ENCODE results near the gene LZTR1. TPM values are rescaled to one million over a fixed set of nuclear protein-coding genes. Genes with fewer than 3 reads are reported as not detected.

The LZTR1 gene
- total and polyA plus RNA-seq, 10 of the 15 experiments (the other 5 are each of a cell fraction or from before 2014, with no cell fraction given): 0.82 to 50.3 (median 19.3) TPM

DNA sequence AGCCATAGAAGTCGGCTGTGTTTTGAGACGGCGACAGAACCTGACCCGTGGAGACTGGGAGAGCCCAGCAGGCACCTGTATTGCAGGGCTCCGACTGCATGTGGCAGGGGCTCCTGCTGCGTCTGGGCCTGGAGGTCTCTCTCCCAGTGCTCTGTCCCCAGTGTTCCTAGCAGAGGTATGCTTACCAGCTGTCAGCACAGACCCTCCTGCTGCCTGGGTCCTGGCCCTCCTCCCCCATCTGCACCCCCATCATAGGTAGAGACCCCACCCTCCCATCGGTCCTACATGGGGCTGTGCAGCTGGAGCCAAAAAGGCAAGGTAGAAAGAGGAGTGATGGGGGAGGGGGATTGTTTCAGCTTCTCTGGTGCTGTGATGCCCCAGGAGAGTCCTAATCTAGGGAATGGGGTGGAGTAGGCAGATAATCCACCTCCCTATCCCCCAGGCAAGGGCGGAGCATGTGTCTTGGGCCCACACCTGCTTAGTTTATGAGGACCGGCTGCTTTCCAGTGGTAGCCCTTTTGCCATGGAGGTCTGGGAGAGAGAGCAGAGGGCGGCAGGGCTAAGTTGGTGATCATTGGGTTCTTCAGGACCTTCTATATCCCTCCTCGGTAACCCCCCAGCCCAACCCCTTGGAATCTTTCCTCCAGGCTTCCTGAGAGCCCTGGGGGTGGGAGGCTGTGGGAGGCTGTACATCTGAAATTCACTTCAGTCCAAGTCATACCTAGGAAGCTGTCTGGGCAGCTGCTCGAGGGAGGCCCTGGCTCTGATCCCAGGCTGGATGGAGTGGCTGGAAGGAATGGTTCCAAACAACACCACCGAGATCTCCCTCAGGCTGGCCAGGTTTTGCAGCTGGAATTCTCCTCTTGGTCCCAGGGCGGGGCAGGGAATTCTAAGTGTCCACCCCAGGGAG, 44.9 kb downstream of the LZTR1 start:
- WGBS (ENCODE audit: insufficient coverage, insufficient replicate concordance, low lambda C conversion rate, missing lambda C conversion rate): 31% methylated on average over 14 of the region's 14 CpGs
- Histone ChIP-seq H3K4me3 (no peak overlapping the region), H3K36me3 (ENCODE audit: control insufficient read depth in 2 of 2, insufficient read depth in 2 of 2, low read length in 1 of 2) (no peaks in the 10 kb centered on the region), H3K9me3 (replicated peaks; ENCODE audit: control insufficient read depth, insufficient read depth, low read length) (no peaks in the 10 kb centered on the region), H3K27ac (ENCODE audit: control insufficient read depth, insufficient read depth) (no peak overlapping the region), H2AFZ (ENCODE audit: control insufficient read depth, low read depth, low read length) (no peak overlapping the region), H4K20me1 (ENCODE audit: control insufficient read depth, insufficient read depth) (no peaks in the 10 kb centered on the region), H3K9ac (ENCODE audit: control insufficient read depth, insufficient read depth, low read length) (no peak overlapping the region), H3K4me1 (ENCODE audit: control insufficient read depth, insufficient read depth, low read length) (peaks cover 7% of the 10 kb centered on the region), H3K79me2 (ENCODE audit: control insufficient read depth, insufficient read depth, low read length) (no peaks in the 10 kb centered on the region), H3K27me3 (replicated peaks in 1 of 2; ENCODE audit: control insufficient read depth in 2 of 2, insufficient read depth in 2 of 2, low read length in 1 of 2) (no peaks in the 10 kb centered on the region), H3K4me2 (ENCODE audit: control insufficient read depth, insufficient read depth) (no peak overlapping the region)
- BruUV-seq (replicated peaks): no TSS peak
- ChIA-PET SMC1A (ENCODE audit: uncharacterized antibody, unreplicated experiment) (no interaction called here), POLR2A (no interaction called here), CTCF (no interaction called here), RAD21 (ENCODE audit: unreplicated experiment) (no interaction called here)
- DNase-seq (ENCODE audit: low read depth, low spot score): no peak
- TF ChIP-seq, protein P1, sequence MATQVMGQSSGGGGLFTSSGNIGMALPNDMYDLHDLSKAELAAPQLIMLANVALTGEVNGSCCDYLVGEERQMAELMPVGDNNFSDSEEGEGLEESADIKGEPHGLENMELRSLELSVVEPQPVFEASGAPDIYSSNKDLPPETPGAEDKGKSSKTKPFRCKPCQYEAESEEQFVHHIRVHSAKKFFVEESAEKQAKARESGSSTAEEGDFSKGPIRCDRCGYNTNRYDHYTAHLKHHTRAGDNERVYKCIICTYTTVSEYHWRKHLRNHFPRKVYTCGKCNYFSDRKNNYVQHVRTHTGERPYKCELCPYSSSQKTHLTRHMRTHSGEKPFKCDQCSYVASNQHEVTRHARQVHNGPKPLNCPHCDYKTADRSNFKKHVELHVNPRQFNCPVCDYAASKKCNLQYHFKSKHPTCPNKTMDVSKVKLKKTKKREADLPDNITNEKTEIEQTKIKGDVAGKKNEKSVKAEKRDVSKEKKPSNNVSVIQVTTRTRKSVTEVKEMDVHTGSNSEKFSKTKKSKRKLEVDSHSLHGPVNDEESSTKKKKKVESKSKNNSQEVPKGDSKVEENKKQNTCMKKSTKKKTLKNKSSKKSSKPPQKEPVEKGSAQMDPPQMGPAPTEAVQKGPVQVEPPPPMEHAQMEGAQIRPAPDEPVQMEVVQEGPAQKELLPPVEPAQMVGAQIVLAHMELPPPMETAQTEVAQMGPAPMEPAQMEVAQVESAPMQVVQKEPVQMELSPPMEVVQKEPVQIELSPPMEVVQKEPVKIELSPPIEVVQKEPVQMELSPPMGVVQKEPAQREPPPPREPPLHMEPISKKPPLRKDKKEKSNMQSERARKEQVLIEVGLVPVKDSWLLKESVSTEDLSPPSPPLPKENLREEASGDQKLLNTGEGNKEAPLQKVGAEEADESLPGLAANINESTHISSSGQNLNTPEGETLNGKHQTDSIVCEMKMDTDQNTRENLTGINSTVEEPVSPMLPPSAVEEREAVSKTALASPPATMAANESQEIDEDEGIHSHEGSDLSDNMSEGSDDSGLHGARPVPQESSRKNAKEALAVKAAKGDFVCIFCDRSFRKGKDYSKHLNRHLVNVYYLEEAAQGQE (IDR thresholded peaks at IDR 0.05; ENCODE audit: low read depth, low read length): no peak
- TF ChIP-seq SUPT20H (IDR thresholded peaks at IDR 0.05; ENCODE audit: borderline replicate concordance, control insufficient read depth, low read depth, low read length) (no peak), SMARCA5 (IDR thresholded peaks at IDR 0.05) (no peak), ATF7 (IDR thresholded peaks at IDR 0.05; ENCODE audit: low read depth) (no peak), GATAD2B (conservative IDR thresholded peaks at IDR 0.05; ENCODE audit: low read depth) (no peak), TARDBP (IDR thresholded peaks at IDR 0.05; ENCODE audit: borderline replicate concordance) (no peak), GABPA (IDR thresholded peaks at IDR 0.05; ENCODE audit: low read depth) (no peak), CREB1 (IDR thresholded peaks at IDR 0.05; ENCODE audit: low read depth) (no peak), HCFC1 (IDR thresholded peaks at IDR 0.05; ENCODE audit: low read length) (no peak), PAX5 (IDR thresholded peaks at IDR 0.05; ENCODE audit: borderline replicate concordance, low read depth, low read length) (no peak), CBX3 (IDR thresholded peaks at IDR 0.05; ENCODE audit: borderline replicate concordance, low read depth) (no peak), MTA3 (IDR thresholded peaks at IDR 0.05; ENCODE audit: borderline replicate concordance, low read length) (no peak), NFIC (IDR thresholded peaks at IDR 0.05; ENCODE audit: low read depth, low read length) (no peak)
- TF ChIP-seq, protein P2, sequence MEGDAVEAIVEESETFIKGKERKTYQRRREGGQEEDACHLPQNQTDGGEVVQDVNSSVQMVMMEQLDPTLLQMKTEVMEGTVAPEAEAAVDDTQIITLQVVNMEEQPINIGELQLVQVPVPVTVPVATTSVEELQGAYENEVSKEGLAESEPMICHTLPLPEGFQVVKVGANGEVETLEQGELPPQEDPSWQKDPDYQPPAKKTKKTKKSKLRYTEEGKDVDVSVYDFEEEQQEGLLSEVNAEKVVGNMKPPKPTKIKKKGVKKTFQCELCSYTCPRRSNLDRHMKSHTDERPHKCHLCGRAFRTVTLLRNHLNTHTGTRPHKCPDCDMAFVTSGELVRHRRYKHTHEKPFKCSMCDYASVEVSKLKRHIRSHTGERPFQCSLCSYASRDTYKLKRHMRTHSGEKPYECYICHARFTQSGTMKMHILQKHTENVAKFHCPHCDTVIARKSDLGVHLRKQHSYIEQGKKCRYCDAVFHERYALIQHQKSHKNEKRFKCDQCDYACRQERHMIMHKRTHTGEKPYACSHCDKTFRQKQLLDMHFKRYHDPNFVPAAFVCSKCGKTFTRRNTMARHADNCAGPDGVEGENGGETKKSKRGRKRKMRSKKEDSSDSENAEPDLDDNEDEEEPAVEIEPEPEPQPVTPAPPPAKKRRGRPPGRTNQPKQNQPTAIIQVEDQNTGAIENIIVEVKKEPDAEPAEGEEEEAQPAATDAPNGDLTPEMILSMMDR (IDR thresholded peaks at IDR 0.05 in 2 of 3, conservative IDR thresholded peaks at IDR 0.05 in 1 of 3; ENCODE audit: control insufficient read depth in 2 of 3, extremely low read depth in 1 of 3, insufficient read depth in 1 of 3, low read depth in 3 of 3, low read length in 3 of 3): no peak
- TF ChIP-seq, protein P3, sequence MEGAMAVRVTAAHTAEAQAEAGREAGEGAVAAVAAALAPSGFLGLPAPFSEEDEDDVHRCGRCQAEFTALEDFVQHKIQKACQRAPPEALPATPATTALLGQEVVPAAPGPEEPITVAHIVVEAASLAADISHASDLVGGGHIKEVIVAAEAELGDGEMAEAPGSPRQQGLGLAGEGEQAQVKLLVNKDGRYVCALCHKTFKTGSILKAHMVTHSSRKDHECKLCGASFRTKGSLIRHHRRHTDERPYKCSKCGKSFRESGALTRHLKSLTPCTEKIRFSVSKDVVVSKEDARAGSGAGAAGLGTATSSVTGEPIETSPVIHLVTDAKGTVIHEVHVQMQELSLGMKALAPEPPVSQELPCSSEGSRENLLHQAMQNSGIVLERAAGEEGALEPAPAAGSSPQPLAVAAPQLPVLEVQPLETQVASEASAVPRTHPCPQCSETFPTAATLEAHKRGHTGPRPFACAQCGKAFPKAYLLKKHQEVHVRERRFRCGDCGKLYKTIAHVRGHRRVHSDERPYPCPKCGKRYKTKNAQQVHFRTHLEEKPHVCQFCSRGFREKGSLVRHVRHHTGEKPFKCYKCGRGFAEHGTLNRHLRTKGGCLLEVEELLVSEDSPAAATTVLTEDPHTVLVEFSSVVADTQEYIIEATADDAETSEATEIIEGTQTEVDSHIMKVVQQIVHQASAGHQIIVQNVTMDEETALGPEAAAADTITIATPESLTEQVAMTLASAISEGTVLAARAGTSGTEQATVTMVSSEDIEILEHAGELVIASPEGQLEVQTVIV (IDR thresholded peaks at IDR 0.05; ENCODE audit: borderline replicate concordance, partially characterized antibody): no peak
- ATAC-seq: no peak
- intact Hi-C loops (cut with micrococcal nuclease; ENCODE audit: unreplicated experiment): no loop called here
- no peak for FAIRE-seq
- in situ Hi-C loops (cut with MboI): no loop called here
